GM23248 (cell line): Measurements from ENCODE around the gene MBP.

ENCODE experiments used
- EZH2 ChIP-seq: fragments of 200-600 bp; sonication (generic); IDR thresholded peaks from 2 replicates; pipeline ENCODE4 v1.6.1; 2018; ENCODE audit warnings: antibody characterized with exemption, mild to moderate bottlenecking; ENCODE audit not compliant: insufficient read depth, poor library complexity, severe bottlenecking
- EZH2phosphoT487 ChIP-seq: fragments of 200-600 bp; sonication (generic); IDR thresholded peaks from 2 replicates; pipeline ENCODE4 v1.6.1; 2018; ENCODE audit warnings: antibody characterized with exemption, moderate library complexity, mild to moderate bottlenecking, low read depth; ENCODE audit not compliant: insufficient read depth

DNA sequence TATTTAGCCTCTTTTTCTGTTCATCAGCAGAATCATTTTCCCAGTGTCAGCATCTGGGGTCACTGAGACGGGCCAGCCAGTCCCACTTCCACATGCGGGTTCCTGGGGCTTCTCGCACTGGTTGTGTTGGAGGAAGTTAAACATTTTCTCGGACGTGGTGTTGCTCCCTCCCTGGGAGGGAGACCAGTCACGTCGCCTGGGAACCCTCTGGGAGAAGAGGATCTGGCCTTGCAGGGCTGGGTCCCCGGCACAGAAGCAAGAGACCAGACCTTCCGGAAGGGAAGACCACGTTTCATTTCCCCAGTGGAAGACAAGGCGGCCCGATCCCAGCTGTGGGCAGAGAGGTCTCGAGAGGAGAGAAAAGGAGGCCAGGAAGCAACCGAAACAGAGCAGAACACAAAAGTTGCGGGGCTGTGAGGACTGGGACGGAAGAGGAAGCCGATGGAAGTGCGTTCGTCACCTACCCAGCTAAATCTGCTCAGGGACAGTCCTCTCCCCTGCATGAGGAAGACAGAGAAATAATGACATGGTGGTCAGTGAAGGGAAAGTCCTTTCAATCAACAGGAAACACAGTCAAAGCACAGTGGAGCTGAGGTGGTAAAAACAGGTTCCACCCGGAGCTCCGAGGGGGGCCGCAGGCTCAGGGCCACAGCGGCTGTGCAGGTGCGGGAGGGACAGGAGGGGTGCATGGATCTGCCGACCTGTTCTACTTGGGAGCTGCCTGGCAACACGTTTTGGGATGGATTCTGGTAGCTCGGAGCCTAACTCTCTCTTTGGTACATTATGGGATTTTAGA lies 144.4 kb downstream of the MBP start:
- TF ChIP-seq EZH2 (no peak), EZH2phosphoT487 (no peak)
